Measurements from ENCODE around the gene MPV17L2. TPM values are rescaled to one million over a fixed set of nuclear protein-coding genes. Genes with fewer than 3 reads are reported as not detected.
A peak's percentile ranks its signal among the peaks of the same experiment; 100 is the strongest.

The MPV17L2 gene
- total and polyA plus RNA-seq, 4 donors = 3.6 to 28.0 (median 14.1) TPM

DNA sequence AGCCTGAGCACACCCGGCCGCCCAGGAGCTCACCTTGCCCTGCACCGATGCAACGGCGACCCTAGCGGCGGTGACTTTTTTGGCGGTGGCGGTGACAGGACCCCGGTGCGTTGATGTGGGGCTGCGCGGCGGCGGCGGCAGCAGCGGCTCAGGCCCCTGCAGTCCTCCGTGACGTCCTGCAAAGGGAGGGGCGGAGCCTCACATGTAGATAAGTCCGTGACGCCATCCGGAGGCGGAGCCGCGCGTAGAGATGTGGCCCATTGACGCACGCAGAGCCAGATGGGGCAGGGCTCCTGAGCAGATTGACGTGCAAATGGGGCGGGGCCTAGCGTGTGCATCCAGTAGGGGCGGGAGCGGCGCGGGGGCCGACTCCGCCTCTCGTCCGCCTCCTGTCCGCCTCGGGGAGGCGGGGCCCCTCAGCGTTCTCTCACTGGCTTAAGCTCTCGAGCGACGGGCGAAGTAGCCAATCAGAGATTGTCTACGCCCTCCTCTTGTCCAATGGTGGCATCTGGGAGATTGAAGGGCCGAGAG, 10.9 kb downstream of the MPV17L2 start, which contains the start of gene RAB3A:
Gene RAB3A (minus strand): TSS at position 180 of the 531 bp plus-strand sequence. CDS start 1,302 bp downstream, outside the sequence.
- Histone ChIP-seq H3K27me3 (ENCODE audit: control insufficient read depth in 4 of 4, insufficient read depth in 4 of 4, low read length in 3 of 4) (no peaks in the 10 kb centered on the region), H3K4me3 (ENCODE audit: low read depth in 1 of 3, low read length in 3 of 3) (peak within 1 kb of the TSS; percentile 65 to 85 (median 71)), H3K9ac (ENCODE audit: low read depth in 1 of 2, low read length in 2 of 2) (peak within 1 kb of the TSS; percentile 75 to 96), H3K27ac (ENCODE audit: low read depth in 1 of 2, low read length in 2 of 2) (peak within 1 kb of the TSS; percentile 81 to 89), H3K36me3 (ENCODE audit: control insufficient read depth in 4 of 4, insufficient read depth in 3 of 4, low read depth in 1 of 4, low read length in 3 of 4) (peaks cover 0 to 3% (median under 1%) of the 10 kb centered on the region in 4 donors), H3K9me3 (ENCODE audit: control insufficient read depth in 4 of 4, low read length in 3 of 4) (no peaks in the 10 kb centered on the region), H3K4me1 (ENCODE audit: control insufficient read depth in 4 of 4, insufficient read depth in 4 of 4, low read length in 3 of 4) (peaks cover 7 to 20% (median 13%) of the 10 kb centered on the region in 4 donors)
- TF ChIP-seq FOXA2 (IDR thresholded peaks at IDR 0.05) (no peak), EGR1 (IDR thresholded peaks at IDR 0.05; ENCODE audit: low read depth in 2 of 2) (no peak), RAD21 (IDR thresholded peaks at IDR 0.05) (no peak), FOXA1 (IDR thresholded peaks at IDR 0.05) (no peak), YY1 (IDR thresholded peaks at IDR 0.05) (peak; percentile 90), TAF1 (conservative IDR thresholded peaks at IDR 0.05) (no peak), RXRA (IDR thresholded peaks at IDR 0.05) (no peak), HNF4G (IDR thresholded peaks at IDR 0.05) (no peak), GABPA (IDR thresholded peaks at IDR 0.05 in 1 of 2, conservative IDR thresholded peaks at IDR 0.05 in 1 of 2) (peak in 1 of 2 donors; percentile 51), JUND (IDR thresholded peaks at IDR 0.05) (peak in 1 of 2 donors; percentile 41), NR2F2 (IDR thresholded peaks at IDR 0.05) (no peak), SP1 (IDR thresholded peaks at IDR 0.05) (peak; percentile 100), HNF4A (conservative IDR thresholded peaks at IDR 0.05) (no peak)
- TF ChIP-seq, protein P1, sequence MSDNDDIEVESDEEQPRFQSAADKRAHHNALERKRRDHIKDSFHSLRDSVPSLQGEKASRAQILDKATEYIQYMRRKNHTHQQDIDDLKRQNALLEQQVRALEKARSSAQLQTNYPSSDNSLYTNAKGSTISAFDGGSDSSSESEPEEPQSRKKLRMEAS (IDR thresholded peaks at IDR 0.05) = no peak
- TF ChIP-seq, protein P2, sequence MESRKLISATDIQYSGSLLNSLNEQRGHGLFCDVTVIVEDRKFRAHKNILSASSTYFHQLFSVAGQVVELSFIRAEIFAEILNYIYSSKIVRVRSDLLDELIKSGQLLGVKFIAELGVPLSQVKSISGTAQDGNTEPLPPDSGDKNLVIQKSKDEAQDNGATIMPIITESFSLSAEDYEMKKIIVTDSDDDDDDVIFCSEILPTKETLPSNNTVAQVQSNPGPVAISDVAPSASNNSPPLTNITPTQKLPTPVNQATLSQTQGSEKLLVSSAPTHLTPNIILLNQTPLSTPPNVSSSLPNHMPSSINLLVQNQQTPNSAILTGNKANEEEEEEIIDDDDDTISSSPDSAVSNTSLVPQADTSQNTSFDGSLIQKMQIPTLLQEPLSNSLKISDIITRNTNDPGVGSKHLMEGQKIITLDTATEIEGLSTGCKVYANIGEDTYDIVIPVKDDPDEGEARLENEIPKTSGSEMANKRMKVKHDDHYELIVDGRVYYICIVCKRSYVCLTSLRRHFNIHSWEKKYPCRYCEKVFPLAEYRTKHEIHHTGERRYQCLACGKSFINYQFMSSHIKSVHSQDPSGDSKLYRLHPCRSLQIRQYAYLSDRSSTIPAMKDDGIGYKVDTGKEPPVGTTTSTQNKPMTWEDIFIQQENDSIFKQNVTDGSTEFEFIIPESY (IDR thresholded peaks at IDR 0.05) = no peak
- TF ChIP-seq, protein P3, sequence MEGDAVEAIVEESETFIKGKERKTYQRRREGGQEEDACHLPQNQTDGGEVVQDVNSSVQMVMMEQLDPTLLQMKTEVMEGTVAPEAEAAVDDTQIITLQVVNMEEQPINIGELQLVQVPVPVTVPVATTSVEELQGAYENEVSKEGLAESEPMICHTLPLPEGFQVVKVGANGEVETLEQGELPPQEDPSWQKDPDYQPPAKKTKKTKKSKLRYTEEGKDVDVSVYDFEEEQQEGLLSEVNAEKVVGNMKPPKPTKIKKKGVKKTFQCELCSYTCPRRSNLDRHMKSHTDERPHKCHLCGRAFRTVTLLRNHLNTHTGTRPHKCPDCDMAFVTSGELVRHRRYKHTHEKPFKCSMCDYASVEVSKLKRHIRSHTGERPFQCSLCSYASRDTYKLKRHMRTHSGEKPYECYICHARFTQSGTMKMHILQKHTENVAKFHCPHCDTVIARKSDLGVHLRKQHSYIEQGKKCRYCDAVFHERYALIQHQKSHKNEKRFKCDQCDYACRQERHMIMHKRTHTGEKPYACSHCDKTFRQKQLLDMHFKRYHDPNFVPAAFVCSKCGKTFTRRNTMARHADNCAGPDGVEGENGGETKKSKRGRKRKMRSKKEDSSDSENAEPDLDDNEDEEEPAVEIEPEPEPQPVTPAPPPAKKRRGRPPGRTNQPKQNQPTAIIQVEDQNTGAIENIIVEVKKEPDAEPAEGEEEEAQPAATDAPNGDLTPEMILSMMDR (IDR thresholded peaks at IDR 0.05; ENCODE audit: low read depth, low read length, missing input control) = no peak
- TF ChIP-seq, protein P4, sequence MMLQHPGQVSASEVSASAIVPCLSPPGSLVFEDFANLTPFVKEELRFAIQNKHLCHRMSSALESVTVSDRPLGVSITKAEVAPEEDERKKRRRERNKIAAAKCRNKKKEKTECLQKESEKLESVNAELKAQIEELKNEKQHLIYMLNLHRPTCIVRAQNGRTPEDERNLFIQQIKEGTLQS (IDR thresholded peaks at IDR 0.05) = no peak
- TF ChIP-seq, protein P5, sequence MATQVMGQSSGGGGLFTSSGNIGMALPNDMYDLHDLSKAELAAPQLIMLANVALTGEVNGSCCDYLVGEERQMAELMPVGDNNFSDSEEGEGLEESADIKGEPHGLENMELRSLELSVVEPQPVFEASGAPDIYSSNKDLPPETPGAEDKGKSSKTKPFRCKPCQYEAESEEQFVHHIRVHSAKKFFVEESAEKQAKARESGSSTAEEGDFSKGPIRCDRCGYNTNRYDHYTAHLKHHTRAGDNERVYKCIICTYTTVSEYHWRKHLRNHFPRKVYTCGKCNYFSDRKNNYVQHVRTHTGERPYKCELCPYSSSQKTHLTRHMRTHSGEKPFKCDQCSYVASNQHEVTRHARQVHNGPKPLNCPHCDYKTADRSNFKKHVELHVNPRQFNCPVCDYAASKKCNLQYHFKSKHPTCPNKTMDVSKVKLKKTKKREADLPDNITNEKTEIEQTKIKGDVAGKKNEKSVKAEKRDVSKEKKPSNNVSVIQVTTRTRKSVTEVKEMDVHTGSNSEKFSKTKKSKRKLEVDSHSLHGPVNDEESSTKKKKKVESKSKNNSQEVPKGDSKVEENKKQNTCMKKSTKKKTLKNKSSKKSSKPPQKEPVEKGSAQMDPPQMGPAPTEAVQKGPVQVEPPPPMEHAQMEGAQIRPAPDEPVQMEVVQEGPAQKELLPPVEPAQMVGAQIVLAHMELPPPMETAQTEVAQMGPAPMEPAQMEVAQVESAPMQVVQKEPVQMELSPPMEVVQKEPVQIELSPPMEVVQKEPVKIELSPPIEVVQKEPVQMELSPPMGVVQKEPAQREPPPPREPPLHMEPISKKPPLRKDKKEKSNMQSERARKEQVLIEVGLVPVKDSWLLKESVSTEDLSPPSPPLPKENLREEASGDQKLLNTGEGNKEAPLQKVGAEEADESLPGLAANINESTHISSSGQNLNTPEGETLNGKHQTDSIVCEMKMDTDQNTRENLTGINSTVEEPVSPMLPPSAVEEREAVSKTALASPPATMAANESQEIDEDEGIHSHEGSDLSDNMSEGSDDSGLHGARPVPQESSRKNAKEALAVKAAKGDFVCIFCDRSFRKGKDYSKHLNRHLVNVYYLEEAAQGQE (IDR thresholded peaks at IDR 0.05) = no peak
- peak; percentile 99 for DNase-seq (ENCODE audit: low spot score)
- WGBS = under 1% methylated on average over 50 of the region's 50 CpGs
